ENCODE data around the gene KASH5. TPM values are rescaled to one million over a fixed set of nuclear protein-coding genes. Genes with fewer than 3 reads are reported as not detected.

The KASH5 gene
- total and polyA plus RNA-seq, 12 donors: not detected

GRCh38 chr19:49427855-49428546 is 40.0 kb downstream of the KASH5 start:
- ATAC-seq (no peak), DNase-seq (no peak)
- Histone ChIP-seq H3K27me3 (peaks cover 19 to 100% (median 98%) of the 10 kb centered on the region in 7 donors), H3K9me3 (no peaks in the 10 kb centered on the region), H3K4me3 (no peak overlapping the region), H3K27ac (no peak overlapping the region), H3K4me1 (peaks cover 7 to 24% (median 19%) of the 10 kb centered on the region in 9 donors), H3K36me3 (no peaks in the 10 kb centered on the region)
- 1 to 2% methylated on average over 45 of the region's 45 CpGs for WGBS, 2 donors
- intact Hi-C loops (cut with DNase I): no loop called here
- TF ChIP-seq, protein P1, sequence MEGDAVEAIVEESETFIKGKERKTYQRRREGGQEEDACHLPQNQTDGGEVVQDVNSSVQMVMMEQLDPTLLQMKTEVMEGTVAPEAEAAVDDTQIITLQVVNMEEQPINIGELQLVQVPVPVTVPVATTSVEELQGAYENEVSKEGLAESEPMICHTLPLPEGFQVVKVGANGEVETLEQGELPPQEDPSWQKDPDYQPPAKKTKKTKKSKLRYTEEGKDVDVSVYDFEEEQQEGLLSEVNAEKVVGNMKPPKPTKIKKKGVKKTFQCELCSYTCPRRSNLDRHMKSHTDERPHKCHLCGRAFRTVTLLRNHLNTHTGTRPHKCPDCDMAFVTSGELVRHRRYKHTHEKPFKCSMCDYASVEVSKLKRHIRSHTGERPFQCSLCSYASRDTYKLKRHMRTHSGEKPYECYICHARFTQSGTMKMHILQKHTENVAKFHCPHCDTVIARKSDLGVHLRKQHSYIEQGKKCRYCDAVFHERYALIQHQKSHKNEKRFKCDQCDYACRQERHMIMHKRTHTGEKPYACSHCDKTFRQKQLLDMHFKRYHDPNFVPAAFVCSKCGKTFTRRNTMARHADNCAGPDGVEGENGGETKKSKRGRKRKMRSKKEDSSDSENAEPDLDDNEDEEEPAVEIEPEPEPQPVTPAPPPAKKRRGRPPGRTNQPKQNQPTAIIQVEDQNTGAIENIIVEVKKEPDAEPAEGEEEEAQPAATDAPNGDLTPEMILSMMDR (IDR thresholded peaks at IDR 0.05): no peak

DNA sequence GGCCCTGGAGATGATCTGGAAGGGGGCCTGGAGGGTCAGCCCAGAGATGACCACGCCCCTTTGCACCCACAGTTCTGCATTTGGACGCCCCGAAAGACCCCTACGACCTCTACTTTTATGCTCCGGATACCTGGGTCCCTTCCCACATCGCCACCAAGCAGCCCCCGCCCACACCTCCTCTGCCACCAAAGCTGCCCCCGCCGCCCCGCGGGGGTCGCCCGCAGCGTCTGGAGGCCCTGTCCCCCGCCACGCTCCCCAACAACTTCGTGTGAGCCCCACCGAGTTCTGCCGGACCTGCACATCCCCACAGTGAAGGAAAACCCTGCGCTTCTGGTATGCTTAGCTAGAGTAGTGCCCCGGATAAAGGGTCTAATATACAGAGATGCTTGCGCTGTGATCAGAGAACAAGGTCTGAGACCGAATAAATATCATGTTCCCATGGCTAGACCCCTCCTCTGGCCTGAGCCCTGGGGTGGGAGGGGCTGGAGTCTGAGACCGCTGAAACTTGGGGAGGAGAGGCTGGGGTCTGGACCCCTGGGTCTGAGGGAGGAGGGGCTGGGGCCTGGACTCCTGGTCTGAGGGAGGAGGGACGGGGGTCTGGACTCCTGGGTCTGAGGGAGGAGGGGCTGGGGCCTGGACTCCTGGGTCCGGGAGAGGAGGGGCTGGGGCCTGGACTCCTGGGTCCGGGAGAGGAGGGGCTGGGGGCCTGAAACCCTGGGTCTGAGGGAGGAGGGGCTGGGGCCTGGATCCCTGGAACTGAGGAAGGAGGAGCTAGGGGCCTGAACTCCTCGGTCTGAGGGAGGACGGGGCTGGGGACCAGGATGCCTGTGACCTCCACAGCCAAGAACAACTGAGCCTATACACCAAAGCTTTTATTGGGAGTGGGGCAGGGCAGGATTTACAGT is 40.8 kb downstream of the KASH5 start:
- 8 to 12% methylated on average over 27 to 29 of the region's 29 CpGs for WGBS, 2 donors
- DNase-seq: no peak
- intact Hi-C loops (cut with DNase I): no loop called here
- TF ChIP-seq, protein P1 (IDR thresholded peaks at IDR 0.05): no peak
- Histone ChIP-seq H3K27ac (no peak overlapping the region), H3K9me3 (no peaks in the 10 kb centered on the region), H3K36me3 (no peaks in the 10 kb centered on the region), H3K4me3 (no peak overlapping the region), H3K4me1 (peaks cover under 1 to 16% (median 11%) of the 10 kb centered on the region in 9 donors), H3K27me3 (peaks cover 20 to 100% (median 98%) of the 10 kb centered on the region in 7 donors)
- no peak for ATAC-seq

DNA sequence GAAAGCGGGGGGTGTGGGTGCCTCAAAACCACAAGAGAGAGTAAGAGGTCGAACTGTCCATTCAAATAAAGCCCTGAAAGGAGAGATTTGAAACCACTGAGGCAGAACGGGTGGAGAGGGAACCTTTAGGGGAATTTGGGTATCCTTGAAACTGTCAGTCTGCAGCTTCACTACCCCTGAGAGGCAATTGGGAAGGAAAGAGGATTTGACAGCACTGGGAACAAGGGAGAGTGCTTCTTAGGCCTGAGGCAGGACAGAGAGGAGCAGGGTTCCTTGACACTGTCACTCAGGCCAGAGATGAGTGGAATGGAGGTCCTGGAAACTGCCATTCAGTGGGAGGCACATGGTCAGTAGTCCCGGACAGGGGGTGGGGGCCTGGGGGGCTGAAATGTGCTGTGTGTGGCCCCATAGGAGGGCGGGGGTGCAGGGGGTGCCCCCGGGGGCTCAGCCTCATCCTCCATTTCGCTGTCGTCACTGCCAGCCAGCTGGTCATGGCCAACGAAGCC is 42.2 kb downstream of the KASH5 start:
- TF ChIP-seq, protein P1 (IDR thresholded peaks at IDR 0.05): no peak
- WGBS, 2 donors: 74 to 77% methylated on average over 9 of the region's 9 CpGs
- ATAC-seq: no peak
- Histone ChIP-seq H3K27ac (no peak overlapping the region), H3K4me1 (peaks cover 0 to 16% (median 9%) of the 10 kb centered on the region in 9 donors), H3K4me3 (no peak overlapping the region), H3K36me3 (no peaks in the 10 kb centered on the region), H3K27me3 (peaks cover 20 to 100% (median 99%) of the 10 kb centered on the region in 7 donors), H3K9me3 (no peaks in the 10 kb centered on the region)
- intact Hi-C loops (cut with DNase I): no loop called here
- no peak for DNase-seq

- peaks cover 20 to 100% (median 99%) of the 10 kb centered on the region in 7 donors for H3K27me3 ChIP-seq
- DNase-seq (no peak), ATAC-seq (no peak)
- WGBS, 2 donors: 57 to 65% methylated on average over 28 of the region's 28 CpGs
- no peak overlapping the region for H3K4me3 ChIP-seq
- TF ChIP-seq, protein P1 (IDR thresholded peaks at IDR 0.05): peak in 1 of 9 donors; percentile 15
- peaks cover 0 to 15% (median 9%) of the 10 kb centered on the region in 9 donors for H3K4me1 ChIP-seq
- intact Hi-C loops (cut with DNase I): no loop called here
- no peaks in the 10 kb centered on the region for H3K36me3 ChIP-seq
- no peaks in the 10 kb centered on the region for H3K9me3 ChIP-seq
- H3K27ac ChIP-seq: no peak overlapping the region
Observed at GRCh38 chr19:49430678-49431329, 42.8 kb downstream of the KASH5 start.

Data from heart right ventricle (tissue), 16 donors.